ENCODE measurements around the gene CYP24A1. TPM values are rescaled to one million over a fixed set of nuclear protein-coding genes. Genes with fewer than 3 reads are reported as not detected.

CYP24A1 gene
- total RNA-seq, 1 donor from 2014 or later: 0.73 TPM

DNA sequence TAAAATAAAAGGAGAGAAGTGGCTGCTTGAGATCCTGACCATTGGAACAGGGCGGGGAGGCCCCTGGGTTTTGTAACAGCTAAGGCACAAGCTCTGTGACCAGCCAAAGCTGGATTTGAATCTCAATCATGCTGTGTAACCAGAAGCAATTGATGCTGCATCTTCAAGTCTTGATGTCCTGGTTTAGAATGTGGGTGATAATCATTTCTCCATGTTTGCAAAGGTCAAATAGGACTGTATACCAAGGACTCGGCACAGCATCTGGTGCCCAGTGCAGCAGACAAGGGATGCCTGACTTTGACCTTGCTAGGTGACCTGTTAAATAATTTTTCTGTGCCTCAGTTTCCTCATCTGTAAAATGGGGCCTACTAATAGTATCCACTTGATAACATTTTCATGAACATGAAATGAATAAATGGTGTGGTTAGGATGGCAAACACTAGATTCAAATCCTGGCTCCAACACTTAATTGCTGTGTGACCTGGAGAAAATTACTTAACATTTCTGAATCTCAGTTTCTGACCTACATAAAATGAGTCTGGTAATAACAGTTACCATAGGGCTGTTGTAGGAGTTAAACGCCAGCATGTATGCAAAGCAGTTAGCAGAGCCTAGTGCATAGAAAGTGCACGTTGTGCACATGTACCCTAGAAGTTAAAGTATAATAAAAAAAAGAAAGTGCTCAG is 57.1 kb downstream of the CYP24A1 start:
- H3K4me1 Mint-ChIP-seq (ENCODE audit: low read depth, unreplicated experiment): peaks cover 13% of the 10 kb centered on the region
- peaks cover 2% of the 10 kb centered on the region for H3K36me3 Mint-ChIP-seq (ENCODE audit: low read depth, unreplicated experiment)
- H3K36me3 ChIP-seq (ENCODE audit: insufficient read depth, low read length): no peaks in the 10 kb centered on the region
- no peaks in the 10 kb centered on the region for H3K79me2 ChIP-seq (ENCODE audit: insufficient read depth, low read length)
- H3K9ac ChIP-seq (ENCODE audit: low read length): no peak overlapping the region
- peaks cover 4% of the 10 kb centered on the region for H3K4me1 ChIP-seq (ENCODE audit: insufficient read depth, low read length)
- H3K4me2 ChIP-seq (ENCODE audit: low read length): no peak overlapping the region
- peaks cover 5% of the 10 kb centered on the region for H3K9me3 Mint-ChIP-seq (ENCODE audit: unreplicated experiment)
- DNase-seq (ENCODE audit: low read depth) (no peak), FAIRE-seq (no peak)
- H2AFZ ChIP-seq (ENCODE audit: low read depth, low read length): no peak overlapping the region
- no peak overlapping the region for H3K4me3 ChIP-seq (ENCODE audit: insufficient read depth, low read depth, low read length)
- H4K20me1 ChIP-seq (ENCODE audit: insufficient read depth, low read length): no peaks in the 10 kb centered on the region
- peaks cover 3% of the 10 kb centered on the region for H3K27me3 Mint-ChIP-seq (ENCODE audit: low read depth, unreplicated experiment)
- H3K27ac Mint-ChIP-seq (ENCODE audit: unreplicated experiment): no peak overlapping the region
- TF ChIP-seq EZH2 (IDR thresholded peaks at IDR 0.05; ENCODE audit: insufficient read depth, low read length): no peak
- TF ChIP-seq, protein P1, sequence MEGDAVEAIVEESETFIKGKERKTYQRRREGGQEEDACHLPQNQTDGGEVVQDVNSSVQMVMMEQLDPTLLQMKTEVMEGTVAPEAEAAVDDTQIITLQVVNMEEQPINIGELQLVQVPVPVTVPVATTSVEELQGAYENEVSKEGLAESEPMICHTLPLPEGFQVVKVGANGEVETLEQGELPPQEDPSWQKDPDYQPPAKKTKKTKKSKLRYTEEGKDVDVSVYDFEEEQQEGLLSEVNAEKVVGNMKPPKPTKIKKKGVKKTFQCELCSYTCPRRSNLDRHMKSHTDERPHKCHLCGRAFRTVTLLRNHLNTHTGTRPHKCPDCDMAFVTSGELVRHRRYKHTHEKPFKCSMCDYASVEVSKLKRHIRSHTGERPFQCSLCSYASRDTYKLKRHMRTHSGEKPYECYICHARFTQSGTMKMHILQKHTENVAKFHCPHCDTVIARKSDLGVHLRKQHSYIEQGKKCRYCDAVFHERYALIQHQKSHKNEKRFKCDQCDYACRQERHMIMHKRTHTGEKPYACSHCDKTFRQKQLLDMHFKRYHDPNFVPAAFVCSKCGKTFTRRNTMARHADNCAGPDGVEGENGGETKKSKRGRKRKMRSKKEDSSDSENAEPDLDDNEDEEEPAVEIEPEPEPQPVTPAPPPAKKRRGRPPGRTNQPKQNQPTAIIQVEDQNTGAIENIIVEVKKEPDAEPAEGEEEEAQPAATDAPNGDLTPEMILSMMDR (IDR thresholded peaks at IDR 0.05; ENCODE audit: insufficient read depth, low read depth, low read length): no peak
- no peak overlapping the region for H3K27ac ChIP-seq (ENCODE audit: low read depth, low read length)
- no peak overlapping the region for H3K4me3 Mint-ChIP-seq (ENCODE audit: unreplicated experiment)
- H3K9me3 ChIP-seq (ENCODE audit: insufficient read depth, low read depth, low read length): no peaks in the 10 kb centered on the region
- H3K27me3 ChIP-seq (ENCODE audit: insufficient read depth, low read length): no peaks in the 10 kb centered on the region

DNA sequence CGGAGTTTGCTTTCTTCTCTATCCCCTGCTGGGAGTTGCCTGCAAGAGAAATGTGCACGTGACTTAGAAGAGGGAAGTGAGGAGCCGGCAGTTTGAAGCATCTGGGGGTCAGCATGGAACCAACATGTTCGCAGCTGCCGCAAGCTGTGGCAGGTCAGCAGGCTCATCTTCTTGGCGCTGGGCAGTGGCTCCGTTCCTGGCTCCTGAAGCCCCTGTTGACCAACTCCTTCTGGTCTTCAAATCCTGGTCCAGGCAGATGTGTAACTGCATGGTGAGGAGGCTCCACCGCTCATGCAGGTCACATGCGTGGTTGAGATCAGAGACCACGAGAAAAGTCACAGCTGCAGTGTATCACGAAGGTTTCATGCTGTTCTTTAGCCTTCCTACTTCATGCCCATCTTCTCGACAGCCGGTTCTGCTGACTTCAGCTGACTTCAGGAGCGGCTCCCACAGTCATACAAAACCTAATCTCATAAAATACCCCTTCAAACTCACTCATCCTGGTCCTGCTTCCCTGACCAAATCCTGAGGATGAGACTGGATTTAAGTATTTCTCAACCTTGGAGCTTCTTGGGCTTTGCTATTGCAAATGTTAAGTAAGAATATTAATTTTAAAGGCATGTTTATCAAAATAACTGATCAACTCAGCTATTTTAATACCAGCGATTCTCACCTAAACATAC is 58.5 kb downstream of the CYP24A1 start:
- no peaks in the 10 kb centered on the region for H3K4me1 ChIP-seq (ENCODE audit: insufficient read depth, low read length)
- Mint-ChIP-seq H3K4me3 (ENCODE audit: unreplicated experiment) (no peak overlapping the region), H3K4me1 (ENCODE audit: low read depth, unreplicated experiment) (peaks cover 9% of the 10 kb centered on the region), H3K9me3 (ENCODE audit: unreplicated experiment) (peaks cover 8% of the 10 kb centered on the region), H3K36me3 (ENCODE audit: low read depth, unreplicated experiment) (peaks cover 2% of the 10 kb centered on the region), H3K27ac (ENCODE audit: unreplicated experiment) (peak overlapping the region; percentile 86), H3K27me3 (ENCODE audit: low read depth, unreplicated experiment) (peaks cover 3% of the 10 kb centered on the region)
- H3K9ac ChIP-seq (ENCODE audit: low read length): no peak overlapping the region
- no peak overlapping the region for H2AFZ ChIP-seq (ENCODE audit: low read depth, low read length)
- no peak overlapping the region for H3K27ac ChIP-seq (ENCODE audit: low read depth, low read length)
- H3K4me3 ChIP-seq (ENCODE audit: insufficient read depth, low read depth, low read length): no peak overlapping the region
- no peak for FAIRE-seq
- no peaks in the 10 kb centered on the region for H4K20me1 ChIP-seq (ENCODE audit: insufficient read depth, low read length)
- H3K79me2 ChIP-seq (ENCODE audit: insufficient read depth, low read length): no peaks in the 10 kb centered on the region
- H3K36me3 ChIP-seq (ENCODE audit: insufficient read depth, low read length): no peaks in the 10 kb centered on the region
- DNase-seq (ENCODE audit: low read depth): no peak
- H3K4me2 ChIP-seq (ENCODE audit: low read length): no peak overlapping the region
- no peaks in the 10 kb centered on the region for H3K27me3 ChIP-seq (ENCODE audit: insufficient read depth, low read length)
- no peaks in the 10 kb centered on the region for H3K9me3 ChIP-seq (ENCODE audit: insufficient read depth, low read depth, low read length)
- no peak for TF ChIP-seq EZH2 (IDR thresholded peaks at IDR 0.05; ENCODE audit: insufficient read depth, low read length)
- TF ChIP-seq, protein P1 (IDR thresholded peaks at IDR 0.05; ENCODE audit: insufficient read depth, low read depth, low read length): no peak

GRCh38 chr20:54114109-54114508 is 59.7 kb downstream of the CYP24A1 start:
- Mint-ChIP-seq H3K36me3 (ENCODE audit: low read depth, unreplicated experiment) (peaks cover 2% of the 10 kb centered on the region), H3K4me1 (ENCODE audit: low read depth, unreplicated experiment) (peaks cover 9% of the 10 kb centered on the region), H3K4me3 (ENCODE audit: unreplicated experiment) (no peak overlapping the region), H3K9me3 (ENCODE audit: unreplicated experiment) (peaks cover 9% of the 10 kb centered on the region), H3K27ac (ENCODE audit: unreplicated experiment) (no peak overlapping the region), H3K27me3 (ENCODE audit: low read depth, unreplicated experiment) (peaks cover 3% of the 10 kb centered on the region)
- FAIRE-seq: no peak
- TF ChIP-seq, protein P1 (IDR thresholded peaks at IDR 0.05; ENCODE audit: insufficient read depth, low read depth, low read length): no peak
- no peak for TF ChIP-seq EZH2 (IDR thresholded peaks at IDR 0.05; ENCODE audit: insufficient read depth, low read length)
- Histone ChIP-seq H3K4me1 (ENCODE audit: insufficient read depth, low read length) (no peaks in the 10 kb centered on the region), H3K36me3 (ENCODE audit: insufficient read depth, low read length) (no peaks in the 10 kb centered on the region), H4K20me1 (ENCODE audit: insufficient read depth, low read length) (no peaks in the 10 kb centered on the region), H3K4me2 (ENCODE audit: low read length) (no peak overlapping the region), H3K27ac (ENCODE audit: low read depth, low read length) (no peak overlapping the region), H3K9me3 (ENCODE audit: insufficient read depth, low read depth, low read length) (no peaks in the 10 kb centered on the region), H3K27me3 (ENCODE audit: insufficient read depth, low read length) (no peaks in the 10 kb centered on the region), H3K79me2 (ENCODE audit: insufficient read depth, low read length) (no peaks in the 10 kb centered on the region), H3K9ac (ENCODE audit: low read length) (no peak overlapping the region), H3K4me3 (ENCODE audit: insufficient read depth, low read depth, low read length) (no peak overlapping the region), H2AFZ (ENCODE audit: low read depth, low read length) (no peak overlapping the region)
- DNase-seq (ENCODE audit: low read depth): no peak
